ENCODE results near the gene CLDN22. TPM values are rescaled to one million over a fixed set of nuclear protein-coding genes. Genes with fewer than 3 reads are reported as not detected.

Gene CLDN22
- total RNA-seq, 5 donors from 2014 or later (not counting 1 experiment from before 2014, with no cell fraction given): not detected

- CTCF ChIA-PET: no interaction called here
- H3K27ac ChIP-seq (ENCODE audit: low read length): no peak overlapping the region
- no peak overlapping the region for H3K4me3 Mint-ChIP-seq
Observed at GRCh38 chr4:183295711-183296110, 24.4 kb downstream of the CLDN22 start.

DNA sequence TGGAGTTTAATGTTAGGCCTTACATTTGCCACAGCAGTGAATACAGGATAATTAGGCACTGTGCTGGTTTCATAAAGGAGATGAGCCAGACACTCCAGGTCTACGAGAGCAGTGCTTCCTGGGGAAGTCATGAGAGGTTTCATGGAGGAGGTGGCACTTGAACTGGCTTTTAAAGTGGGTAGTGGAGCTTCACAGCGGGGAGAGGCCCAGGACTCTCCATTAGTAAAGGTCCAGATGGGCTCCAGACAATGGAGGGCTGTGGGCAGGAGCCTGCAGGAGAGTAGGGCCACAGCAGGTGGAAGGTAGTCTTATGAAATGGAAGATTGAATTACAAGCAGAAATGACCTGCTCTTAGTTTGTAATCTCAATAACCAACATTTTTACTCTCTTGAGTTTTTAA lies 29.0 kb downstream of the CLDN22 start:
- Mint-ChIP-seq H3K4me1 (no peaks in the 10 kb centered on the region), H3K9me3 (no peaks in the 10 kb centered on the region), H3K27ac (no peak overlapping the region), H3K4me3 (no peak overlapping the region), H3K36me3 (peaks cover 9% of the 10 kb centered on the region), H3K27me3 (no peaks in the 10 kb centered on the region)
- H3K4me1 ChIP-seq (ENCODE audit: control insufficient read depth in 1 of 2, extremely low read depth in 1 of 2, insufficient read depth in 2 of 2, low read length in 2 of 2): no peaks in the 10 kb centered on the region
- no peak overlapping the region for H3K4me3 ChIP-seq (ENCODE audit: control insufficient read depth in 1 of 2, extremely low read depth in 1 of 2, low read length in 1 of 2)
- no peak overlapping the region for H3K27ac ChIP-seq (ENCODE audit: low read length)
- no peaks in the 10 kb centered on the region for H3K27me3 ChIP-seq (replicated peaks in 1 of 2; ENCODE audit: control insufficient read depth in 2 of 2, extremely low read depth in 1 of 2, insufficient read depth in 2 of 2, low read length in 1 of 2)
- no peak for ATAC-seq (replicated peaks in 1 of 4)
- ChIA-PET POLR2A (no interaction called here), CTCF (no interaction called here)
- no peak for DNase-seq
- H3K36me3 ChIP-seq (ENCODE audit: control insufficient read depth in 2 of 2, extremely low read depth in 1 of 2, insufficient read depth in 1 of 2, low read length in 1 of 2): no peaks in the 10 kb centered on the region
- WGBS (ENCODE audit: insufficient coverage): 71% methylated on average over 1 of the region's 2 CpGs
- H3K9me3 ChIP-seq: no peaks in the 10 kb centered on the region

More at GRCh38 chr4:183295711-183296110, 24.4 kb downstream of the CLDN22 start:
- no peaks in the 10 kb centered on the region for H3K27me3 ChIP-seq (replicated peaks in 1 of 2; ENCODE audit: control insufficient read depth in 2 of 2, extremely low read depth in 1 of 2, insufficient read depth in 2 of 2, low read length in 1 of 2)
- Mint-ChIP-seq H3K27me3 (no peaks in the 10 kb centered on the region), H3K9me3 (no peaks in the 10 kb centered on the region), H3K36me3 (peaks cover 9% of the 10 kb centered on the region), H3K4me1 (peaks cover 0 to 2% (median 0%) of the 10 kb centered on the region in 3 donors), H3K27ac (no peak overlapping the region)
- WGBS (ENCODE audit: insufficient coverage): 90% methylated on average over 2 of the region's 10 CpGs
- no peaks in the 10 kb centered on the region for H3K9me3 ChIP-seq
- H3K4me3 ChIP-seq (ENCODE audit: control insufficient read depth in 1 of 2, extremely low read depth in 1 of 2, low read length in 1 of 2): no peak overlapping the region
- POLR2A ChIA-PET: no interaction called here
- ATAC-seq (replicated peaks in 1 of 4) (no peak), DNase-seq (no peak)
- H3K4me1 ChIP-seq (ENCODE audit: control insufficient read depth in 1 of 2, extremely low read depth in 1 of 2, insufficient read depth in 2 of 2, low read length in 2 of 2): no peaks in the 10 kb centered on the region
- H3K36me3 ChIP-seq (ENCODE audit: control insufficient read depth in 2 of 2, extremely low read depth in 1 of 2, insufficient read depth in 1 of 2, low read length in 1 of 2): no peaks in the 10 kb centered on the region

DNA sequence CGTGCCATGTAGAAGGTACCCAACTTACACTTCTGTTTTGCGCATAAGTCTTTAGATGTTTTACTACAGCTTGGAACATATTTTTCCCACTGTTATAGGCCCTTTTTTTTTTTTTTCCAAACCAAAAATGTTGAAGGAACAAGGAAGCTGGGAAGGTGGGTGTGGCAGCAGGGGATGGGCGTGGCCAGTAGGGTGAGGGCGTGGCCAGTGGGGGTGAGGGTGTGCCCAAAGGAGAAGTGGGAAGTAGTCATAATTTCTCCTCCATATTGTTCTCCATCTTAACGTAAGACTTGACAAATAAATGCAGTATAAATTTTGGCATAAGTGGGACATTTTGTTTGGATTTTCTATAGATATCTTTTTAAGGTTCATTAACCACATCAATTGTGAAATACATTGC lies 30.4 kb downstream of the CLDN22 start:
- DNase-seq: no peak
- ChIA-PET CTCF (interaction anchor here in 1 of 2 donors (0.6 kb wide), 1 partner anchor 10 kb away, joined by 3 read pairs; no protein-coding TSS in a partner anchor), POLR2A (interaction anchor here in 1 of 2 donors (0.6 kb wide), 1 partner anchor 1257 kb away, joined by 8 read pairs; no protein-coding TSS in a partner anchor)
- Mint-ChIP-seq H3K27me3 (no peaks in the 10 kb centered on the region), H3K4me1 (no peaks in the 10 kb centered on the region), H3K27ac (no peak overlapping the region), H3K4me3 (no peak overlapping the region), H3K9me3 (no peaks in the 10 kb centered on the region), H3K36me3 (peaks cover 13% of the 10 kb centered on the region)
- ATAC-seq (replicated peaks in 1 of 4): no peak
- 100% methylated on average over 1 of the region's 5 CpGs for WGBS (ENCODE audit: insufficient coverage)
- H3K9me3 ChIP-seq: no peaks in the 10 kb centered on the region
- no peak overlapping the region for H3K4me3 ChIP-seq (ENCODE audit: control insufficient read depth in 1 of 2, extremely low read depth in 1 of 2, low read length in 1 of 2)
- no peaks in the 10 kb centered on the region for H3K4me1 ChIP-seq (ENCODE audit: control insufficient read depth in 1 of 2, extremely low read depth in 1 of 2, insufficient read depth in 2 of 2, low read length in 2 of 2)
- H3K36me3 ChIP-seq (ENCODE audit: control insufficient read depth in 2 of 2, extremely low read depth in 1 of 2, insufficient read depth in 1 of 2, low read length in 1 of 2): no peaks in the 10 kb centered on the region
- H3K27ac ChIP-seq (ENCODE audit: low read length): no peak overlapping the region
- H3K27me3 ChIP-seq (replicated peaks in 1 of 2; ENCODE audit: control insufficient read depth in 2 of 2, extremely low read depth in 1 of 2, insufficient read depth in 2 of 2, low read length in 1 of 2): no peaks in the 10 kb centered on the region

- 80% methylated on average over 2 of the region's 2 CpGs for WGBS (ENCODE audit: insufficient coverage)
- DNase-seq (no peak), ATAC-seq (replicated peaks in 1 of 4) (no peak)
- H3K27me3 ChIP-seq (replicated peaks in 1 of 2; ENCODE audit: control insufficient read depth in 2 of 2, extremely low read depth in 1 of 2, insufficient read depth in 2 of 2, low read length in 1 of 2): no peaks in the 10 kb centered on the region
- no peaks in the 10 kb centered on the region for H3K4me1 ChIP-seq (ENCODE audit: control insufficient read depth in 1 of 2, extremely low read depth in 1 of 2, insufficient read depth in 2 of 2, low read length in 2 of 2)
- POLR2A ChIA-PET: interaction anchor here in 1 of 2 donors (0.6 kb wide), 1 partner anchor 1258 kb away, joined by 8 read pairs; no protein-coding TSS in a partner anchor
- H3K4me1 Mint-ChIP-seq: no peaks in the 10 kb centered on the region
- no peaks in the 10 kb centered on the region for H3K9me3 ChIP-seq
- H3K9me3 Mint-ChIP-seq: no peaks in the 10 kb centered on the region
- CTCF ChIA-PET: no interaction called here
- H3K36me3 Mint-ChIP-seq: peaks cover 16% of the 10 kb centered on the region
- no peak overlapping the region for H3K27ac ChIP-seq (ENCODE audit: low read length)
- H3K4me3 ChIP-seq (ENCODE audit: control insufficient read depth in 1 of 2, extremely low read depth in 1 of 2, low read length in 1 of 2): no peak overlapping the region
- H3K27me3 Mint-ChIP-seq: no peaks in the 10 kb centered on the region
- no peak overlapping the region for H3K27ac Mint-ChIP-seq
- no peak overlapping the region for H3K4me3 Mint-ChIP-seq
- no peaks in the 10 kb centered on the region for H3K36me3 ChIP-seq (ENCODE audit: control insufficient read depth in 2 of 2, extremely low read depth in 1 of 2, insufficient read depth in 1 of 2, low read length in 1 of 2)
Observed at GRCh38 chr4:183288955-183289354, 31.1 kb downstream of the CLDN22 start.

GRCh38 chr4:183287677-183288076 lies 32.4 kb downstream of the CLDN22 start:
- Histone ChIP-seq H3K4me3 (ENCODE audit: control insufficient read depth in 1 of 2, extremely low read depth in 1 of 2, low read length in 1 of 2) (no peak overlapping the region), H3K27ac (ENCODE audit: low read length) (no peak overlapping the region), H3K36me3 (ENCODE audit: control insufficient read depth in 2 of 2, extremely low read depth in 1 of 2, insufficient read depth in 1 of 2, low read length in 1 of 2) (no peaks in the 10 kb centered on the region), H3K9me3 (no peaks in the 10 kb centered on the region), H3K4me1 (ENCODE audit: control insufficient read depth in 1 of 2, extremely low read depth in 1 of 2, insufficient read depth in 2 of 2, low read length in 2 of 2) (no peaks in the 10 kb centered on the region), H3K27me3 (replicated peaks in 1 of 2; ENCODE audit: control insufficient read depth in 2 of 2, extremely low read depth in 1 of 2, insufficient read depth in 2 of 2, low read length in 1 of 2) (no peaks in the 10 kb centered on the region)
- 100% methylated on average over 2 of the region's 6 CpGs for WGBS (ENCODE audit: insufficient coverage)
- ChIA-PET CTCF (no interaction called here), POLR2A (no interaction called here)
- Mint-ChIP-seq H3K4me1 (no peaks in the 10 kb centered on the region), H3K27me3 (no peaks in the 10 kb centered on the region), H3K36me3 (peaks cover 16% of the 10 kb centered on the region), H3K27ac (no peak overlapping the region), H3K9me3 (no peaks in the 10 kb centered on the region), H3K4me3 (no peak overlapping the region)
- ATAC-seq (replicated peaks in 1 of 4): no peak
- no peak for DNase-seq

DNA sequence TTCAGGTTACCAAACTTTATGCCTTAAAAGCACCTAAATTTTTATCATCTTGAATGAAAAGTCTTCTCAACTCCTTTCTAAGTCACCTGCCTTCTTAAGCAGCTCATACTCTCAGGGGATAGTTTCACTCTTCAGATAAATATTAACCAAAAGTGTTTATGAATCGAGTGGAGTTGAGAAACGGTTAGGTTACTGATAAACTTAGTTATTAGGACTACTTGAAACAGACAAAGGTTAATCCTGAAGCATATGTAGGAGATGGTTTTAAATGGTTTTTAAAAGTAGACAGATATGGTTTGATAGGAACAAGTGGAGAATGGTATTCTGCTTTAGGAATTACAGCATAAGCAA lies 32.8 kb downstream of the CLDN22 start:
- no peak for ATAC-seq (replicated peaks in 1 of 4)
- Mint-ChIP-seq H3K4me3 (no peak overlapping the region), H3K27me3 (no peaks in the 10 kb centered on the region), H3K36me3 (peaks cover 16% of the 10 kb centered on the region), H3K9me3 (no peaks in the 10 kb centered on the region), H3K27ac (no peak overlapping the region), H3K4me1 (no peaks in the 10 kb centered on the region)
- Histone ChIP-seq H3K4me1 (ENCODE audit: control insufficient read depth in 1 of 2, extremely low read depth in 1 of 2, insufficient read depth in 2 of 2, low read length in 2 of 2) (no peaks in the 10 kb centered on the region), H3K9me3 (no peaks in the 10 kb centered on the region), H3K27ac (ENCODE audit: low read length) (no peak overlapping the region), H3K36me3 (ENCODE audit: control insufficient read depth in 2 of 2, extremely low read depth in 1 of 2, insufficient read depth in 1 of 2, low read length in 1 of 2) (no peaks in the 10 kb centered on the region), H3K4me3 (ENCODE audit: control insufficient read depth in 1 of 2, extremely low read depth in 1 of 2, low read length in 1 of 2) (no peak overlapping the region), H3K27me3 (replicated peaks in 1 of 2; ENCODE audit: control insufficient read depth in 2 of 2, extremely low read depth in 1 of 2, insufficient read depth in 2 of 2, low read length in 1 of 2) (no peaks in the 10 kb centered on the region)
- DNase-seq: no peak
- no CpG with 5 or more reads among the region's 2 CpGs for WGBS (ENCODE audit: insufficient coverage)
- ChIA-PET CTCF (no interaction called here), POLR2A (no interaction called here)
